Endothelial cell of umbilical vein (primary cell): ENCODE results near the gene DPM2. TPM values are rescaled to one million over a fixed set of nuclear protein-coding genes. Genes with fewer than 3 reads are reported as not detected.

Source experiments
- BruUV-seq: library from RNA; stranded (reverse); fragments of 400-500 nt; replicated peaks from 2 replicates; lab custom pipeline; 2021; lab: Mats Ljungman, UMichigan
- CTCF ChIA-PET: fragments of 300-600, 350-600 bp; sonication (Branson Sonifier 250); formaldehyde crosslinking; loops from one replicate; lab custom pipeline; 2021; ENCODE audit warnings: antibody characterized with exemption, inconsistent platforms; lab: Charles Lee
- POLR2A ChIA-PET: fragments of 300-600, 350-600 bp; sonication (Branson Sonifier 250); formaldehyde crosslinking; loops from one replicate; lab custom pipeline; 2021; ENCODE audit warnings: antibody characterized with exemption, inconsistent platforms; lab: Charles Lee
- DNase-seq: peaks from one replicate; pipeline ENCODE4 v3.0.0-alpha.2; 2011; ENCODE audit warnings: low read depth, low spot score
- FAIRE-seq: peaks from 2 replicates; lab custom pipeline; 2011; peaks lifted over from hg19 to GRCh38; lab: Jason Lieb, UNC
- H2AFZ ChIP-seq: 2 replicates; pipeline ENCODE4 v1.6.0; 2012; ENCODE audit warnings: low read depth, low read length, control low read depth, inconsistent platforms
- H3K27ac ChIP-seq: 2 replicates; pipeline ENCODE4 v1.5.1; 2011; ENCODE audit warnings: low read depth, mild to moderate bottlenecking, control low read depth, low read length, moderate library complexity; ENCODE audit not compliant: insufficient read depth
- H3K27me3 ChIP-seq, 2 experiments: 2 replicates each; pipeline versions ENCODE4 v1.6.0 to v1.6.1; 2011; ENCODE audit warnings: low read length in 2 of 2, mixed read lengths in 1 of 2; ENCODE audit not compliant: control insufficient read depth in 2 of 2, insufficient read depth in 2 of 2
- H3K36me3 ChIP-seq, 2 experiments: 2 replicates in 1 of 2; 3 replicates in 1 of 2; pipeline ENCODE4 v1.5.1; 2011; ENCODE audit warnings: low read length in 2 of 2, mild to moderate bottlenecking in 1 of 2, moderate library complexity in 1 of 2; ENCODE audit not compliant: control insufficient read depth in 2 of 2, insufficient read depth in 2 of 2; ENCODE audit errors: extremely low read depth in 1 of 2
- H3K4me1 ChIP-seq: 3 replicates; pipeline ENCODE4 v1.5.1; 2011; ENCODE audit warnings: mild to moderate bottlenecking, low read length; ENCODE audit not compliant: control insufficient read depth, insufficient read depth; ENCODE audit errors: extremely low read depth
- H3K4me2 ChIP-seq: 2 replicates; pipeline ENCODE4 v1.6.1; 2011; ENCODE audit warnings: low read length, control low read depth, mixed read lengths; ENCODE audit not compliant: insufficient read depth
- H3K4me3 ChIP-seq, 3 experiments: fragments of 200-600 bp in 1 of 3; sonication (generic), shearing (Covaris generic) in 1 of 3; replicated peaks in 1 of 3; 2 replicates each; pipeline ENCODE4 v1.5.1; 2011 to 2016; ENCODE audit warnings: control low read depth in 3 of 3, low read length in 3 of 3, mild to moderate bottlenecking in 2 of 3, inconsistent platforms in 1 of 3, low read depth in 1 of 3, moderate library complexity in 1 of 3; ENCODE audit not compliant: insufficient read depth in 1 of 3
- H3K79me2 ChIP-seq: 2 replicates; pipeline ENCODE4 v1.6.0; 2012; ENCODE audit warnings: low read length, inconsistent platforms; ENCODE audit not compliant: control insufficient read depth, insufficient read depth
- H3K9ac ChIP-seq: replicated peaks from 2 replicates; pipeline ENCODE3; 2011; ENCODE audit warnings: low read length, control low read depth; ENCODE audit not compliant: insufficient read depth; ENCODE audit errors: extremely low read depth
- H3K9me1 ChIP-seq: replicated peaks from 3 replicates; pipeline ENCODE4 v1.6.0; 2011; ENCODE audit warnings: mild to moderate bottlenecking, low read length; ENCODE audit not compliant: control insufficient read depth, insufficient read depth; ENCODE audit errors: extremely low read depth
- H3K9me3 ChIP-seq: replicated peaks from 2 replicates; pipeline ENCODE4 v1.5.1; 2012; ENCODE audit warnings: low read length, inconsistent platforms; ENCODE audit not compliant: control insufficient read depth, insufficient read depth
- H4K20me1 ChIP-seq: replicated peaks from 2 replicates; pipeline ENCODE3; 2011; ENCODE audit warnings: mild to moderate bottlenecking, low read length; ENCODE audit not compliant: control insufficient read depth, insufficient read depth; ENCODE audit errors: extremely low read depth
- CTCF ChIP-seq, 2 donors: IDR thresholded peaks; 1 replicate in 1 of 2; 2 replicates in 1 of 2; pipeline ENCODE4 v1.5.1; 2011; ENCODE audit warnings: low read length in 2 of 2, mild to moderate bottlenecking in 2 of 2, moderate library complexity in 2 of 2, control low read depth in 1 of 2, inconsistent platforms in 1 of 2, low read depth in 1 of 2; ENCODE audit not compliant: insufficient read depth in 1 of 2; ENCODE audit errors: extremely low read depth in 1 of 2
- EZH2 ChIP-seq: IDR thresholded peaks from 2 replicates; pipeline ENCODE4 v1.6.1; 2012; ENCODE audit warnings: borderline replicate concordance, low read depth, mild to moderate bottlenecking, moderate library complexity, low read length, inconsistent platforms; ENCODE audit not compliant: severe bottlenecking
- FOS ChIP-seq: IDR thresholded peaks from 2 replicates; pipeline ENCODE4 v1.6.1; 2011; ENCODE audit warnings: mild to moderate bottlenecking, low read length, moderate library complexity, borderline replicate concordance; ENCODE audit not compliant: insufficient read depth
- GATA2 ChIP-seq: IDR thresholded peaks from 2 replicates; pipeline ENCODE4 v1.7.0; 2011; ENCODE audit warnings: low read depth, mild to moderate bottlenecking, moderate library complexity, mixed read lengths, low read length; ENCODE audit not compliant: insufficient read length, insufficient read depth
- JUN ChIP-seq: IDR thresholded peaks from 2 replicates; pipeline ENCODE4 v1.6.1; 2011; ENCODE audit warnings: borderline replicate concordance, low read depth; ENCODE audit not compliant: insufficient read length, insufficient read depth
- MAX ChIP-seq: IDR thresholded peaks from 2 replicates; pipeline ENCODE4 v1.6.1; 2011; ENCODE audit not compliant: insufficient read depth, insufficient read length
- MYC ChIP-seq: IDR thresholded peaks from one replicate; pipeline ENCODE4 v1.6.1; 2011; ENCODE audit warnings: mild to moderate bottlenecking, low read depth, low read length
- POLR2A ChIP-seq: IDR thresholded peaks from 2 replicates; pipeline ENCODE4 v1.6.1; 2012; ENCODE audit warnings: low read depth, mild to moderate bottlenecking, control low read depth, low read length
- POLR2AphosphoS5 ChIP-seq: IDR thresholded peaks from 2 replicates; pipeline ENCODE4 v1.6.1; 2012; ENCODE audit warnings: low read depth, mild to moderate bottlenecking, control low read depth, low read length, moderate library complexity; ENCODE audit not compliant: insufficient read depth
- dilution Hi-C: fragments of 300-500 bp; cut with MboI; formaldehyde crosslinking; loops from one replicate; pipeline ENCODE4 v1.15.0; 2019; ENCODE audit warnings: low sequenced_read_pairs; ENCODE audit not compliant: extremely low pct_ligation_motif_present
- intact Hi-C: fragments of 100-400 bp; cut with micrococcal nuclease; formaldehyde crosslinking; loops from one replicate; pipeline ENCODE4 v1.10.0; 2022
- polyA plus RNA-seq, 4 experiments: library from polyadenylated mRNA; depleted of rRNA in 3 of 4; stranded (reverse) in 3 of 4; unstranded in 1 of 4; fragments of >200 nt; gene quantifications; 2 replicates each; pipeline versions ENCODE4 v1.2.1 to v1.2.3, GENCODE V29; 2011 to 2012; ENCODE audit warnings: missing spikeins in 1 of 4
- total RNA-seq: library from RNA; stranded (reverse); gene quantifications from 2 replicates; pipeline ENCODE4 v1.2.3, GENCODE V29; 2021

DPM2 gene
- total and polyA plus RNA-seq, 2 donors (not counting 3 experiments of a cell fraction or from before 2014, with no cell fraction given) = 47.9 to 63.9 TPM

DNA sequence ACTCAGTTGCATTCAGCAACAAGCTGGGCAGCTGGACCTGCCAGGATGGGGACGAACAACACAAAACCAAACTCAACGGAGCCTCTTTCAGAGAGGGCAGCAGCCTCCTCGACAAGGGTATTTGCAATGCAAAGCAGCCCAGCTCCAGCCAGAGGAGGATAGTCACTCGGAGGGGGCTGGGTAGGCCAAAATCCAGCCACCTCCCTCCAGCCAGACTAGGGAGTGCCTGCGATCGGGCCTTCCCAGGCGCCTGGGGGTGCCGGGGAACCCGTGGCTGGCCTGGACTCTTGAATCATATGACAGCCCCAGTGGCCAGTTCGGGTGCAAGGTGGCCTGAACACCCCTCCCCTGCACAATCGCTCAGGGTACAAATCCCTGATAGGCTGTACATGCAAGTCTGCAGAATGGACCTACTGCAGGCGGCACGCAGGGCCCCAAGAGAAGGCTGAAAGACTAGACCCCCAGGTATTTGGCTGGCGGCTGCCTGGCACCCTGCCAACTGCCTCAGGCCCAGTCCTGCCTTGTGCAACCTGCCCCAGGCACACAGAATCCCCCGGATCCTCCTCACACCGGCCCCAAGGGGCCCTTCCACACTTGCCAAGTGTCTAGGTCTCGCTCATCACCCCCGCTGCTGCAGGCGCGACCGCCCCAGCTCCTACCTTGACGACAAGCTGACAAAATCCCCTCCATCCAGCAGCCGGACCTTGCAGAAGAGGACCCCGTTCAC is 41.8 kb upstream of the DPM2 start:
- no peaks in the 10 kb centered on the region for H4K20me1 ChIP-seq
- no TSS peak for BruUV-seq
- FAIRE-seq (peak; percentile 26), DNase-seq (peak; percentile 51)
- no peak overlapping the region for H3K27ac ChIP-seq
- H3K9me3 ChIP-seq = no peaks in the 10 kb centered on the region
- dilution Hi-C loops (no loop called here), intact Hi-C loops (loop anchor here (1.0 to 2.0 kb wide), 3 partner anchors 15 to 56 kb away; no protein-coding TSS in a partner anchor)
- ChIA-PET POLR2A (interaction anchor here (0.6 kb wide), 1 partner anchor 11 kb away, joined by 4 read pairs; no protein-coding TSS in a partner anchor), CTCF (interaction anchor here (1.3 to 10.3 kb wide), 4 partner anchors 12 to 55 kb away, joined by 4 to 71 read pairs (median 4); no protein-coding TSS in a partner anchor)
- H3K27me3 ChIP-seq = no peaks in the 10 kb centered on the region
- no peaks in the 10 kb centered on the region for H3K9me1 ChIP-seq
- H3K4me3 ChIP-seq = peak overlapping the region; percentile 26 to 61 (median 61)
- H3K4me1 ChIP-seq = peaks cover 22% of the 10 kb centered on the region
- H3K4me2 ChIP-seq = peak overlapping the region; percentile 56
- H2AFZ ChIP-seq = no peak overlapping the region
- peak overlapping the region; percentile 27 for H3K9ac ChIP-seq
- TF ChIP-seq MAX (no peak), POLR2AphosphoS5 (no peak), EZH2 (no peak), MYC (no peak), POLR2A (no peak), JUN (no peak), FOS (no peak), CTCF (IDR thresholded peaks at IDR 0.05; ENCODE audit: extremely low read depth in 1 of 2, insufficient read depth in 1 of 2, low read depth in 1 of 2, low read length in 2 of 2) (no peak), GATA2 (no peak)
- no peaks in the 10 kb centered on the region for H3K36me3 ChIP-seq
- peaks cover 17% of the 10 kb centered on the region for H3K79me2 ChIP-seq
